NOMO-1 treated with DMSO at 0.1 percent for 48 hours (cell line): Measurements from ENCODE around the gene VILL.

Experiments
- DNase-seq: peaks from one replicate; lab custom pipeline; 2025; ENCODE audit not compliant: unreplicated experiment; lab: John Stamatoyannopoulos, UW

The VILL gene

DNA sequence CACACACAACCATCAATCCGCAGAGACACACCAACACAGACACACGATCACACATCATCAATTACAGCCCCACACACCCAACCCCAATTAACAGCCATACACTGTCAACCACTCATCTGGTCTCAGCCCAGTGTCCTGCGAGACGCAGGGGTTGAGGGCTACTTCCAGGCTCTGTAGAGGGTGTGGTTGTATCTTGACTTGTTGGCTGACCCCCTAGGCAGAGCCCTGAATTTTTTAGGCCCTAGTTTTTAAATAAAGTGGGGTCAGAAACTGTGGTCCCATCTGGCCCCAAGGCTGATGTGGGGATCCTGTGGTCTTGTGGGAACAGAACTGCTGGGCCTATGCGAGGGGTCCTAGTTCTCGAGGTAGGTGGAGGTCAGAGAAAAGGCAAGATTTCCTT is 9.2 kb downstream of the VILL start:
- no peak for DNase-seq

DNA sequence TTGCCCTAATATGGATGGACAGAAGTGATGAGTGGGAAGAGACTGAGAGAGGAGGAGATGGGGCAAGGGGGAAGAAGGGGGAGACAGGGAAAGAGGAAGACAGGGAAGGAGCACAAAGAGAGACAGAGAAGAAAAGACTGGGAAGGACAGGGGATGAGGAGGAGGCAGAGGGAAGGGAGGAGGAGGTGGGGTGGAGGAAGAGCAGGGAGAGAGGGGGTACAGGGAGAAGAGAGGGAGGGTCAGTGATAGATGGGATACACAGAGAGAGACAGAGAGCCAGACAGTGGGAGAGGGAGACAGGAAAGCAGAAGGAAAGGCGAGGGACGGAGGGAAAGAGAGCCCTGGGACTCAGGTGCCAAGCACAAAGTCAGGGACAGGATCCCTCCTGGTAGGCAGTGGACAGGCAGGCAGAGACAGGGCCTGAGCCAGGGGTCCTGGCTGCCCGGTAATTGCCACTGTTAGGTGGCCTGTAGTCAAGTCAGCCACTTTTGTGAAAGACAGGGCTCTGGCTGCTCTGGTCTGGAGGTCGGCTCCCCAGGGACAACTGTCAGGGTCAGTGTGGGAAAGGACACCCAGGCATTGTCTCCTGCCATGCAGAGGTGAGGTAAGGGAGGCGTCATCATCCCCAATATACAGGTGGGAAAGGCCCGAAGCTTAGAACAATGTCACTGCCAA is 9.8 kb downstream of the VILL start:
- no peak for DNase-seq

DNA sequence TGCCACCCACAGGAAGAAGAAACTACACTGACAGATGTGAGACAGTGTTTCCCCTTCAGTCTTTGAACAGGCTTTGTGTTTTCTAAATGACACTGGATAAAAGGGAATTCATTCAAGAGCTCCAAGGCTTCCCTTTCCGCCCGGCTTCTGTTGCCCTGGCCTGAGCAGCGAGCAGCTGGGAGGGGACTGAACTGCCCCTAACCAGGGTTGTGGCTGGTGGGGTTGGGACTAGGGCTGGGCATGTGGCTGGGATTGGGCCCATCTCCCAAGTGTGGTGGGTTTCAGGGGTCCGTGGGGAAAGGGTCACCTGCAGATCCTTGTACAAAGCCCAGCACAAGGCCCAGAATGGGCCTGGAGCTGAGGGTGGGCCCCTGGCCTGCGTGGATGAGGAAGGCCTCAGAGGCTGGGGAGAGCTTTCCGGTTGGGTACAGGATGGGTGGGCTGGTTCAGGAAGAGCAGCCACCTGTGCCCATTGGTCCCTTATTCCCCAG is 10.4 kb downstream of the VILL start:
- DNase-seq: no peak

DNA sequence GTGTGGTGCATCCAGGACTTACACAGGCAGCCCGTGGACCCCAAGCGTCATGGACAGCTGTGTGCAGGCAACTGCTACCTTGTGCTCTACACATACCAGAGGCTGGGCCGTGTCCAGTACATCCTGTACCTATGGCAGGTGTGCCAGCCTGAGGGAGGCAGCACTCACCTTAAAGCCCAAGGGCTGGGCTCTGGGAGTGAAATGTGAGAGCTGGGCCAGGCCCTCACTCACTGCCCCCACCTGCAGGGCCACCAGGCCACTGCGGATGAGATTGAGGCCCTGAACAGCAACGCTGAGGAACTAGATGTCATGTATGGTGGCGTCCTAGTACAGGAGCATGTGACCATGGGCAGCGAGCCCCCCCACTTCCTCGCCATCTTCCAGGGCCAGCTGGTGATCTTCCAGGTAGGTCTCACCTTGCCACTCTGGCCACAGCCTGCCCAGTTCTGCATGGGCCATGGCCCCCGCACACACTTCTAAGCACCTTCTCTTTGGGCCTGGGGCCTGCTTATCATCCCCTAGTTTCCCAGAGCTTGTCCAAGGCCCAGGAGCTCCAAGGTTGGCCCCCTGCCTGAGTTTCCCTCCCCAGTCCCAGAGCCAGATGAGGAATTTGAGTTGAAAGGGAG is 11.0 kb downstream of the VILL start:
- DNase-seq: no peak

DNA sequence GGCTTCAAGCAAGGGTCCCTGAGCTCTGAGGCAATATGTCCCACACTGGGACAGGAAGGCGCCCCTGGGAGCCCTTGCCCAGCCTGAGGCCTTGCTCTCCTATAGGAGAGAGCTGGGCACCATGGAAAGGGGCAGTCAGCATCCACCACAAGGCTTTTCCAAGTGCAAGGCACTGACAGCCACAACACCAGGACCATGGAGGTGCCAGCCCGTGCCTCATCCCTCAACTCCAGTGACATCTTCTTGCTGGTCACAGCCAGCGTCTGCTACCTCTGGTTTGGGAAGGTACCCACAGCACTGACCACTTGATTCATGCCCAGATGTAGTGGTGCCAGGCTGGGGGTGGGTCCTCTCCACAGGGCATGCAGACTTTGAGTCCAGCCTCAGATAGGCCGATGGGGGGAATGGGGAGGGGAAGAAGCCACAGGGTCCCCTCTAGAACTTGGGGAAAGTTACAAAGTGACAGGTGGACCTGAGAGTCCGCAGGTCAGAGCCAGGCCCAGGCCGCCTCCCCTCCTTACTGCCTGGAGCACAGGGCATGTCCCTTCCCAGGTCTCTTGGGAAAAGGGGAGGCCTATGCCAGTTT is 11.8 kb downstream of the VILL start:
- DNase-seq: no peak

DNA sequence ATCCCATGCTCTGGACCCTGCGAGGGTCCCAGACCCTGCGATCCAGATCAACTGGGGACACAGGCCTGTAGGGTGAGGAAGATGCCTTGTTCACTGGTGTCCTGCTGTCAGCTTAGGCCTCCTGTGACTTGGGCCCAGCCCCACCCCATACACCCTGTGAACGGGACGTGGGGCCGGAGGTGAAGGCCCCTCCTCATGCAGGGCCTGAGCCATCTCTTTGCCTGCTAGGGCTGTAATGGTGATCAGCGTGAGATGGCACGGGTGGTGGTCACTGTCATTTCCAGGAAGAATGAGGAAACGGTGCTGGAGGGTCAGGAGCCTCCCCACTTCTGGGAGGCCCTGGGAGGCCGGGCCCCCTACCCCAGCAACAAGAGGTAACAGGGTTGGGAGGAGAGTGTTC is 12.4 kb downstream of the VILL start:
- no peak for DNase-seq

DNA sequence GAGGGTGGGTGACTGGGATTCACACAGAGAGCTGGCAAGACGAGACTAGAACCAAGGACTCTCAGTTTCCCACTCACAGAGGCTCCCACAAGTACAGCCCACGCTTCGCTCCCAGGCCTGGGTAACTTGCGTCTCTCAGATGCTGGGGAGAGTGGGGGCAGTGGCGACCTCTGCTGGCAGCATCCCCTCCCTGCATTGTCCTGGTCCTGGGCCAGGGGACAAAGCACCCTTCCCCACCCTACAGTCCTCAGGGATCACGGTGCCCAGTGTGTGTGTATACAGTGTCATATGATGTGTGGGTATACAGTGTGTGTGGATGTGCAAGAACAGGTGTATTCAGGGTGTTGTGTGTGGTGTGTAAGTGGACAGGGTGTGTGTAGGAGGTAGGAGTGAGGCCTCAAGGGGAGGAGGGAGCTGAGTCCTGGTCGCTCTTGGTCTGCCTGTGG is 12.8 kb downstream of the VILL start:
- no peak for DNase-seq

DNA sequence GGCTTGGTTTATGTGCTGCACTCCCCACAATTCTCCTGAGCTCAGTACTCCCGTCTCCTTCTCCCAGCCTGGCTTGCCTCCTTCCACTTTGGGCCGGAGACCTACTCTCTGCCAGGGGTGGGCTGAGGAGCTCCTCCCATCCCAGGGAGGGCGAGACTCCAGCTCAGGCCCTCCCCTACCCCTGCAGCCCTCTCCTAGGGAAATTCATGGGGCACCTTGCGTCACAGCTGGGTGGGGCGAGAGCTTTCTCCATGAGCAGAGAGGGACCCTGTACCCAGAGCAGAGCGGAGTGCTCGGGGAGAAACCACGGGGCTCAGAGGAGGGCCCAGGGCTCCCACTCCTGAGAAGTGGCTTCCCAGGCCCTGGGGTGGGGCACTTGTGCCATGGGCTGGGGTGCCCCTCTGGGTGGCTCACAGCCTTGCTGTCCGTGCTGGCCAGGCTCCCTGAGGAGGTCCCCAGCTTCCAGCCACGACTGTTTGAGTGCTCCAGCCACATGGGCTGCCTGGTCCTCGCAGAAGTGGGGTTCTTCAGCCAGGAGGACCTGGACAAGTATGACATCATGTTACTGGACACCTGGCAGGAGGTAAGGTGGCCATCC is 13.3 kb downstream of the VILL start:
- DNase-seq: no peak

DNA sequence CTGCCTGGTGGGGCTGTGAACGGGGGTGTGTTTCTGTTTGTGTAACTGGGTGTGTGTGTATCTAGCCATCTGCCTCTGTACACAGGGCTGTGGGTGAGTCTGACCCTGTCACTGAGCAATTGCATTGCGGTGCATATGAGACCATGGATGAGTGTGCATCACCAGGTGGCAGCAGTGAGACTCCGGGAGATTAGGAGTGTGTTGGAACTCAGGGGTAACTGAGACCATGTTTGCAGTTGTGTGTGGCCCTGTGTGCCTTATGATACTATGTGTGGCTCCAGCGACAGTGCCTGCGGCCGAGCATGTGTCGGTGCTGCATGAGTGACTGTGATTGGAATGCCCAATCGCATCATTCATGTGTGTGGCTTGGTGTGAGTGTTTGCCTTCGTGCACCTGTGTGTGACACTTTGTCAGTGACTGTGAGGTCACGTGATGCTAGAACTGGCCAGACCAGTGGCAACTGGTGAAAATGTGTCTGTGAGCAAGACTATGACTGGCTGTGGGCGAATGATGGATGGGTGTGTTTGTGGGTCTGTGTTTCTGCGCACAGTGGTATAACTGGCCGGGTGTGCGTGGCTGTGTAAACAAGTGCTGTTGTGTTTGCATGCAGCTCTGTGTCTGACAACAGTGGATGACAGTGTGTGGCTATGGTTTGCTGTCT is 14.0 kb downstream of the VILL start:
- DNase-seq: peak; percentile 32

DNA sequence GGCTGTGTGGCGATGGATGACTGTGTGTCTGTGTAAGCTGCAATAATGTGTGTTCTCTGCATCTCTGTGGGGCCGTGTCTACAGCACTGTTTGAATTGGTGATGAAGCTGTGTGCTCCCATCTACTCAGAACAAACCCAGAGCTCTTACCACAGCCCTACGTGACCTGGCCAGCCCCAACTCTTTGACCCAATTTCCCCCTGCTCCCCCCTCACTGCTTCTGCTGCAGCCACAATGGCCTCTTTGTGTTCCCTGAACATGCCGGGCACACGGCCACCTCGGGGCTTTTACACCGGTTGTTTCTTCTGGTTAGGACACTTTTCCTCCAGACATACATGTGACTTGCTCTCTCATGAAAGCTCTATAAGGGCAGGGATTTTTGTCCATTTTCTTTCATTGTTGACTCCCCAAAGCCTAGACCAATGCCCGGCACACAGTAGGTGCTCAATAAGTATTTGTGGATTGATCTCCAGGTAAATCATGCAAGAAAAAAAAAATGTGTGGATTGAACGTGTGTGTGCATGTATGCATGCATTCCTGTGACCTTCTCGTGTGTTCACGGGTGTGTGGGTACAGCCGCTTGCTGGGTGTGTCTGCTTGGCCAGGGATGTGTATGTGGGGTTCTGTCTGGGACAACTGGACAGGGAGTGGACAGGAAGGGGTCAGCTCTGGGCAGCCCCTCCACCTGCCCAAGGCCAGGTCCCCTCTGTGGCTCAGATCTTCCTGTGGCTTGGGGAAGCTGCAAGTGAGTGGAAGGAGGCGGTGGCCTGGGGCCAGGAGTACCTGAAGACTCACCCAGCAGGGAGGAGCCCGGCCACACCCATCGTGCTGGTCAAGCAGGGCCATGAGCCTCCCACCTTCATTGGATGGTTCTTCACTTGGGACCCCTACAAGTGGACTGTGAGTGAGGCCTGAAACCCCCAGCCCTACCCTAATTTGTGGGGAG is 14.8 kb downstream of the VILL start:
- DNase-seq: no peak

DNA sequence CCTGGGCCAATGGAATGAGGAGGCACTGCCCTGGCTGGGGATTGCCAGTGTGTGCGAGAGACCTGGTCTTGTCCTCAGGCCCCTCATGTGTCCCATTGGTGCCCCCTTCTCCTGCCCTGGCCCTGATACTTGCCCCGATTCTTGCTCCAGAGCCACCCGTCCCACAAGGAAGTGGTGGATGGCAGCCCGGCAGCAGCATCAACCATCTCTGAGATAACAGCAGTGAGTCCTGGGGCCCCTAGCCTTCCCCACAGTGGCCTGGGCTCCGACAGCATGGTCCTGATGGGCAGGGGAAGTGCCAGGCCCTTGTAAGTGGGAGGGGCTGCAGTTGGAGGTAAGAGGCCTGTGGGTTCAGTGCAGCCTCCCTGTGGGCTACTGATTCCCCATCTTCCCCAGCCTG is 15.4 kb downstream of the VILL start:
- no peak for DNase-seq

DNA sequence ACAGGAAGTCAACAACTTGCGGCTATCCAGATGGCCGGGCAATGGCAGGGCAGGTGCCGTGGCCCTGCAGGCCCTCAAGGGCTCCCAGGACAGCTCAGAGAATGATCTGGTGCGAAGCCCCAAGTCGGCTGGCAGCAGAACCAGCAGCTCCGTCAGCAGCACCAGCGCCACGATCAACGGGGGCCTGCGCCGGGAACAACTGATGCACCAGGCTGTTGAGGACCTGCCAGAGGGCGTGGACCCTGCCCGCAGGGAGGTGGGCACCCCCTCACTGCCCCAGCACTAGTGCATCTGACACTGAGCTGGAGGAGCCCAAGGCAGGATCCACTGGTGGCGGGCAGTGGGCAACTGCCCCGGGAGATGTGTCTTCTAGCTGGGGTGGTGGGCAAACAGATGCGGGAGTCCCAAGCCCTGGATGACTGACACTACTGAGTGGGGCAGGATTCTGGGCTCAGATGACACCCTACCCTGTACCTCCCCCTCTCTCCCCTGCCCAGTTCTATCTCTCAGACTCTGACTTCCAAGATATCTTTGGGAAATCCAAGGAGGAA is 15.9 kb downstream of the VILL start:
- DNase-seq: no peak

DNA sequence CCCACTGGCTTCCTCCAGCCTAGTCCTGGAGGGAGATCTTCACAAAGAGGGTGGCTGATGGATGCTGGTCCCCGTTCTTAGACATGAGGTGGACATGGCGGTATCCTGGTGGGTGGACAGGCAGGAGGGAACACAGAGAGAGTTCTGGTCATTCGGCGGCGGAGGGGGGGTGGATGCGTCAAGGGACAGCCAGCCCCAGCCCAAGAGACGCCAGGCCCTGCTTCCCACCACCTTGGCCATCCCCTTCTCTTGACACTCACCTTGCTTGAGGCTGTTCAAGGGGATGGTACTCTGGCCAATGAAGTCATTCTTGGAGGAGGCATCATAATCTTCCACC is 17.1 kb downstream of the VILL start:
- no peak for DNase-seq

DNA sequence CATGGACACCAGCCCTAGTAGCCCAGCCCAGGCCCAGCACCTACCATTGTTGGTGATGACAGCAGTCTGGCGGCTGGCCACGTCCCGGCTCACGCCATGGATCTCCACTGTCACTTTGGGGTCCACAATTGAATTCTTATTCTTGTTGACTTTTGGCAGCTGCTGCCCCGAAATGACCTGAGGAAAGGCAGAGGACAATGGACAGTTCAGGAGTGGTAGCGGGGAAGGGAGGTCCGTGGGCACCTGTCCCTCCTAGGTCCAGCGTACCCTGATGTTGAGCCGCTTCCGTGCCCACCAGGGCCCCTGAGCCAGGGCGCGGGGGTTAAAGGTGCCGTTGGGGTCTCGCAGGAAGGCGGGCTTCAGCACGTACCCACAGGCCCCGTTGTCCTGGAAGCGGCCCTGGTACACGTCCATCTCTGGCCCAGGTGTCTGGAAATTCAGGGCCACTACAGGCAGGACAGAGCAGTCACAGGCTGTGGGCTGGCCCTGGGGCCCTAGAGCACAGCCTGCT is 17.7 kb downstream of the VILL start:
- no peak for DNase-seq

DNA sequence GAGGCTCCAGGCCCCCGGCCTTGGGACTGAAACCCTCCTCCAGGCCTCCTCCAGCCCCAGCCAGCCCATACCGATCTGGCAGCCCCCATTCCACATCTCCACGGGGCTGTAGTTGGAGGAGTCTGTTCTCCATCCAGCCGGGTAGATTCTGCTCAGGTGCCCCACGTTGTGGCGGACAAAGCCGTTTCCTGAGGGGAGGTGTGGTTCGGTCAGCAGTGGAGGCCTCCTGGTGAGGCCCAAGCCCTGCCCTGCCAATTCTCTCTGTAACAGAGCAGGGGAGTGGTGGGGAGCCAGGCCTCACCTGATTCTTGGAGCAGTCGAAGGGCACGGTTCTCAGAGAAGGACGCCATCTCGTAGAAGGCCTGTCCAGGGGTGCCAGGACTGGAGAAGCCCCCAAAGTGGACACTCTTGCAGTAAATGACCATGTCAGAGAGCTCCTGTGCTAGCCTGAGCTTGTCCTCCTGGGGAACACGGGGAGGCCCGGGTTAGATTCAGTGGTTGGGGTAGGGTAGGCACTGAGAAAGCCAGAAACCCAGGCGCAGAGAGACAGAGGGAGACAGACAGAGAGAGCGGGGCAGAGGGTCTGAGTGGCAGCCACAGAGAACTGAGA is 18.5 kb downstream of the VILL start:
- no peak for DNase-seq

DNA sequence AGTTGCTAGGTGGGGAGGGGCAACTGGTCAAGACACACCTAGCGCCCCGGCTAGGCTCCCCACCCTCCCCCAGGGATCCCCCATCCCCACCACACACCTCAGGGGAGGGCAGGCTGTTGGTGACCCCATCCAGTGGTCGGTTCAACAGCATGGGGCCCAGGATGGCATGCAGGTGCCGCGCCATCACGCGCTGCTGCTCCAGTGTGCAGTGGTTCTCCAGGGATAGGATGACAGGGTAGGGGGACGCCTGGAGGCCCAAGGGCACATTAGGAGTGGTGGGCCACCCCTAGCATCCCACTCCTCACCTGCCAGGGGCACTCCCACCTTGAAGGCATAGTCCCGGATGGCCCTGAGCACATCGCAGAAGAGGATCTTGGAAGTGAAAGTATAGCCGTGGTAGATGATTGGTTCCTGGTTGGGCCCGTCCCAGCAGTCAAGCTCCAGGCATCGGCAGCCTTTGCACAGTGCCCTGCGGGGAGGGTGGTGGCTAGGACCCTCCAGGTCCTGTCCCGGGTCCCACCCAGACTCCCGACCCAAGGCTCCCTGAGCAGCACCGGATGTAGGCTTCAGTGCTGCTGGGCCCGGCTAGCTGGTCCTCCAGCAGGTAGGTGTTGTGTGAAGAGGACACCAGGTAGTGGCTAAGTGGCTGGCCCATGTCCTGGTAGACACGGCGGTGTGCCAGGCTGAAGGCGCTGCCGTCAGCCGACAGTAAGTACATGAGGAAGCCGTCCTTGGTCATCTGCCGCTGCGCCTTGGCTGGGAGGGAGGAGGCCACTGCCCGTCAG is 19.4 kb downstream of the VILL start:
- peak; percentile 36 for DNase-seq

DNA sequence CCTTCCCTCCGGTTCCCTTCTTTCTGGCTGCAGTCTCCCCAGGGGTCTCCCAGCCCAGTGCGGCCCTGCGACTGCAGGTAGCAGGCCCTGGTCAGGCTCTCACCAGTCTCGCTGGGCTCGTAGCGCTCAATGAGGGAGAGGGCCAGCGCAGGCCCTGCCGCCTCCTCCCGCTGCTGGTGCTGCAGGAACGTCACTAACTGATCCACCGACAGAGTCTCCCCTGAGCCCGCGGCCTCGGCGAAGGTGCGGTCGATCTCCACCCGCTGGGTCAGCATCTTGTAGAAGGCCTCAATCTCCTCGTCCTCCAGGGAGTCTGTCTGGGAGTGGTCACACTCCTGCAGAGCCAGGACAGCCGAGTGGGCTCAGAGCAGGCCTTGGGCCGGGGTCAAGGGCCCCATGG is 20.5 kb downstream of the VILL start:
- DNase-seq: no peak

DNA sequence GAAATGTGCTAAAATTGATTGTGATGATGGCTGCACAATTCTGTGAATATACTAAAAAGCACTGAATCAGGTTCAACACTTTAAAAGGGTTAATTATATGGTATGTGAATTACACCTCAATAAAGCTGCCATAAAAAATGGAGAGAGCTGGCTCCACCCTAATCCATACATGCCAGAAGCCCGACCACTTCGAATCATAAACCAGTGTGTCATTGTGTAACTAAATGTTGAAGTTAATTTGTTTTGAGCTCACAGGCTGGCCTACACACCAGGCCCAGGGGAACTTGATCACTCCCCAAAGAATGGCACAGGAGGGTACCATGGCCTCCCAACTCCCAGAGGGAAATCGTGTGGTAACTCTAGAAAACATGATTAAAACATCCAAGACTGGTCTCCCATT is 24.9 kb downstream of the VILL start:
- DNase-seq: no peak

DNA sequence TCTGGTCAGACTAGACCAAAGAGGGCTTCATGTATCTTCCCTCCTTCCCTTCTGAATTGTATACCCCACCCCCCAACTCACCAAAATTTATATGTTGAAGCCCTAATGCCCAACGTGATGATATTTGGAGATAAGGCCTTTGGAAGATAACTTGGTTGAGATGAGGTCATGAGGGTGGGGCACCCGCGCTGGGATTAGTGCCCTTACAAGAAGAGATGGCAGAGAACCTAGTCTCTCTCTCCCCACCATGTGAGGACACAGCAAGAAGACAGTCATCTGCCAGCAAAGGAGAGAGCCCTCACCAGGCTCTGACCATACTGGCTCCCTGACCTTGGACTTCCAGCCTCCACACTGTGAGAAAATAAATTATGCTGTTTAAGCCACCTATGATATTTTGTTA is 25.4 kb downstream of the VILL start:
- DNase-seq: no peak
